ENCODE results near the gene ADGRF4. TPM values are rescaled to one million over a fixed set of nuclear protein-coding genes. Genes with fewer than 3 reads are reported as not detected.

ADGRF4 gene
- total and polyA plus RNA-seq, 11 donors = 0.06 to 0.60 (median 0.25) TPM; not detected in 6

GRCh38 chr6:47665112-47665511, 33.3 kb upstream of the ADGRF4 start:
- ATAC-seq (no peak), DNase-seq (no peak)
- intact Hi-C loops (cut with DNase I) = no loop called here
- H3K36me3 ChIP-seq = no peaks in the 10 kb centered on the region
- 76 to 88% (median 81%) methylated on average over 3 of the region's 3 CpGs for WGBS, 4 donors
- peaks cover 0 to 3% (median 0%) of the 10 kb centered on the region in 12 donors for H3K4me1 ChIP-seq
- H3K4me3 ChIP-seq = no peak overlapping the region
- no peak overlapping the region for H3K27ac ChIP-seq
- H3K27me3 ChIP-seq = peaks cover 0 to 3% (median 0%) of the 10 kb centered on the region in 9 donors
- TF ChIP-seq CTCF (IDR thresholded peaks at IDR 0.05) (no peak), POLR2A (IDR thresholded peaks at IDR 0.05) (no peak)
- no peaks in the 10 kb centered on the region for H3K9me3 ChIP-seq

- 23 to 40% (median 28%) methylated on average over 6 of the region's 6 CpGs for WGBS, 4 donors
- H3K4me1 ChIP-seq = peaks cover 0 to 6% (median 0%) of the 10 kb centered on the region in 12 donors
- H3K27me3 ChIP-seq = peaks cover 0 to 3% (median 0%) of the 10 kb centered on the region in 9 donors
- TF ChIP-seq CTCF (IDR thresholded peaks at IDR 0.05) (no peak), POLR2A (IDR thresholded peaks at IDR 0.05) (no peak)
- intact Hi-C loops (cut with DNase I) = no loop called here
- peak in 1 of 4 donors; percentile 52 for ATAC-seq
- no peak overlapping the region for H3K4me3 ChIP-seq
- no peak for DNase-seq
- H3K9me3 ChIP-seq = no peaks in the 10 kb centered on the region
- H3K36me3 ChIP-seq = no peaks in the 10 kb centered on the region
- no peak overlapping the region for H3K27ac ChIP-seq
Observed at GRCh38 chr6:47669684-47670513, 28.5 kb upstream of the ADGRF4 start.

- Histone ChIP-seq H3K9me3 (peaks cover 0 to 6% (median 0%) of the 10 kb centered on the region in 12 donors), H3K27me3 (no peaks in the 10 kb centered on the region), H3K4me3 (no peak overlapping the region), H3K27ac (no peak overlapping the region), H3K36me3 (no peaks in the 10 kb centered on the region), H3K4me1 (peaks cover 0 to 6% (median 0%) of the 10 kb centered on the region in 12 donors)
- no peak for DNase-seq
- intact Hi-C loops (cut with DNase I) = no loop called here
- WGBS, 4 donors = 68 to 79% (median 70%) methylated on average over 3 of the region's 3 CpGs
- TF ChIP-seq POLR2A (IDR thresholded peaks at IDR 0.05) = no peak
- no peak for TF ChIP-seq CTCF (IDR thresholded peaks at IDR 0.05)
- ATAC-seq = no peak
Observed at GRCh38 chr6:47670851-47671250, 27.5 kb upstream of the ADGRF4 start.

- TF ChIP-seq POLR2A (IDR thresholded peaks at IDR 0.05) = no peak
- TF ChIP-seq CTCF (IDR thresholded peaks at IDR 0.05) = no peak
- Histone ChIP-seq H3K4me3 (no peak overlapping the region), H3K4me1 (peaks cover 0 to 6% (median 0%) of the 10 kb centered on the region in 12 donors), H3K27me3 (no peaks in the 10 kb centered on the region), H3K27ac (no peak overlapping the region), H3K9me3 (peaks cover 0 to 6% (median 0%) of the 10 kb centered on the region in 12 donors), H3K36me3 (no peaks in the 10 kb centered on the region)
- intact Hi-C loops (cut with DNase I) = no loop called here
- 58 to 76% (median 67%) methylated on average over 1 of the region's 1 CpG for WGBS, 4 donors
- ATAC-seq (no peak), DNase-seq (no peak)
Observed at GRCh38 chr6:47671777-47672176, 26.6 kb upstream of the ADGRF4 start.
